Measurements from ENCODE around the gene ZNF664.

ZNF664 gene

DNA sequence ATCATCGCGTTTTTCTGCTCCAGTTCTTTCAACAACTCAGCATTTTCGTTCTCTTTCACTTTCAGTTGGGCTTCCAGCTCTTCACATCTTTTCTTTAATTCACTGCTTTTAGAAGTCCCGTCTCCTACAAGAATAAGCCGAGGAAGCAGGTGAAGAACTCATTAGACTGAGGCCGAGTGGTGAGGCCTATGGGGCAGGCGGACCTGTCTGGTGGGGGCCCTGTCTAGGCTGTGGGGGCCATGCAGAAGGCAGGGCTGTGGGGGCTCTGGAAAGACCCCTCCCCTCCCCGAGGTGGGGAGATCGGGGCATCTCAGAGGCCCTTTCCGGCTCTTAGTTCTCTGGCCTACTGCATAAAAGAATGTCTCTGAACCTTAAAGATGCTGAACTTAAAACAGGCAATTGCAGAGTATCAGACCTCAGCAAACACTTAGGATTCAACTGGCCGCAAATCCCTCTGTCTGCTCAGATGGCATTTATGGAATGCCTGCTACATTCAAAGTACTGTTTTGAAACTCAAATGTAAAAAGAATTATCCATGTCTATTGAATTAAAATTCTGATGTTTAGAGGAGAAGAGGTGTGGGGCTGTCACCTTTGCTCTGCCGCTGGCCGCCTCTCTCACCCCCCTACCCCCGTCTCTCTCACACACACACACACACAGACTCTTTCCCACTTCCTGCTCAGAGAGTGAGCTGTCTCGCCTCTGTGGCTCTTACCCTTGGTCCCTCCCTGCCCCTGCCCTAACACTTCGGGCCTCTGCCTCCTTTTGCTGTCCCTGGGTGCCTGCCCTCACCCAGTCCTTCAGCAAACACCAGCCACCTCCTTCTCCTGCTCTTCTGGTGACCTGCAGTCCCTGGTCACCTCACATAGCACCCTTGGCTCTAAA lies 35.1 kb upstream of the ZNF664 start:
- H3K27ac ChIP-seq: no peak overlapping the region
- TF ChIP-seq, protein P1, sequence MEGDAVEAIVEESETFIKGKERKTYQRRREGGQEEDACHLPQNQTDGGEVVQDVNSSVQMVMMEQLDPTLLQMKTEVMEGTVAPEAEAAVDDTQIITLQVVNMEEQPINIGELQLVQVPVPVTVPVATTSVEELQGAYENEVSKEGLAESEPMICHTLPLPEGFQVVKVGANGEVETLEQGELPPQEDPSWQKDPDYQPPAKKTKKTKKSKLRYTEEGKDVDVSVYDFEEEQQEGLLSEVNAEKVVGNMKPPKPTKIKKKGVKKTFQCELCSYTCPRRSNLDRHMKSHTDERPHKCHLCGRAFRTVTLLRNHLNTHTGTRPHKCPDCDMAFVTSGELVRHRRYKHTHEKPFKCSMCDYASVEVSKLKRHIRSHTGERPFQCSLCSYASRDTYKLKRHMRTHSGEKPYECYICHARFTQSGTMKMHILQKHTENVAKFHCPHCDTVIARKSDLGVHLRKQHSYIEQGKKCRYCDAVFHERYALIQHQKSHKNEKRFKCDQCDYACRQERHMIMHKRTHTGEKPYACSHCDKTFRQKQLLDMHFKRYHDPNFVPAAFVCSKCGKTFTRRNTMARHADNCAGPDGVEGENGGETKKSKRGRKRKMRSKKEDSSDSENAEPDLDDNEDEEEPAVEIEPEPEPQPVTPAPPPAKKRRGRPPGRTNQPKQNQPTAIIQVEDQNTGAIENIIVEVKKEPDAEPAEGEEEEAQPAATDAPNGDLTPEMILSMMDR (IDR thresholded peaks at IDR 0.05): no peak
- TF ChIP-seq ZFX (IDR thresholded peaks at IDR 0.05; ENCODE audit: borderline replicate concordance): no peak

DNA sequence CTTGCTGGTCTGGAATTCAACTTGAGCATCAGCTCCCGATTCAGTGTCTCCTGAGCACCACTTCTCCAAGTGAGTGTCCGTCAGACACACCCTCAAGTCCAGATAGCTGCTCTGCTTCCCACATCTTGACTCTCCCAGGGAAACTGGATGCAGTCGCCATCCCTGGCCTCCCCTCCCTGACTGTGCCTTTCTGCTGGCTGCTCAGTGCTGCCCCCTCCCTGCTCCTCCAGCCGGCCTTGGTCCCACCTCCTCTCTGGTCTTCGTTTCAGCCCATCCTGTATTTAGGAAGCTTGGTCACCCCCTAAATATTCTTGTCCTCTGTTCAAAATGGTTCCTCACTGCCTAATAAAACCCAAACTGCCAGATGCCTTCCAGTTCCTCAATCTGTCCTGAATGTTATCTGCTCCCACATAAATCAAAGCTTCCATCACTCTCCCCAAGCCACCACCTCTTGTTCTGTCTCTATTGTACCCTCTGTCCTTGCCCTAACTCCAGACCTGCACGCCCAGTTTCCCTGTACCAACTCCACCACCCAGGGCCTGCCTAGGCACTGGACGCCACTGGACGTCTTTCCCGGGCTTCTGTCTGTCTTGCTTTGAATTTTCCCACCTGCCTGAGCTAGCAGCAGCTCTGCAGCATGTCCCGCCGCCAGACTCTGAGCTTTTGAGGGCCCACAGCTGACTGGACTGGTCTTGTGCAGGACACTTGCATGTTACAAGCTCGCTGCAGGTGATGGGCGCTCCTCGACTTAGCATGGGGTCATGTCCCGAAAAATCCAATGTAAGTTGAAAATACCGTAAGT lies 34.1 kb upstream of the ZNF664 start:
- TF ChIP-seq ZFX (IDR thresholded peaks at IDR 0.05; ENCODE audit: borderline replicate concordance): no peak
- TF ChIP-seq, protein P1 (IDR thresholded peaks at IDR 0.05): peak; percentile 73
- H3K27ac ChIP-seq: no peak overlapping the region

DNA sequence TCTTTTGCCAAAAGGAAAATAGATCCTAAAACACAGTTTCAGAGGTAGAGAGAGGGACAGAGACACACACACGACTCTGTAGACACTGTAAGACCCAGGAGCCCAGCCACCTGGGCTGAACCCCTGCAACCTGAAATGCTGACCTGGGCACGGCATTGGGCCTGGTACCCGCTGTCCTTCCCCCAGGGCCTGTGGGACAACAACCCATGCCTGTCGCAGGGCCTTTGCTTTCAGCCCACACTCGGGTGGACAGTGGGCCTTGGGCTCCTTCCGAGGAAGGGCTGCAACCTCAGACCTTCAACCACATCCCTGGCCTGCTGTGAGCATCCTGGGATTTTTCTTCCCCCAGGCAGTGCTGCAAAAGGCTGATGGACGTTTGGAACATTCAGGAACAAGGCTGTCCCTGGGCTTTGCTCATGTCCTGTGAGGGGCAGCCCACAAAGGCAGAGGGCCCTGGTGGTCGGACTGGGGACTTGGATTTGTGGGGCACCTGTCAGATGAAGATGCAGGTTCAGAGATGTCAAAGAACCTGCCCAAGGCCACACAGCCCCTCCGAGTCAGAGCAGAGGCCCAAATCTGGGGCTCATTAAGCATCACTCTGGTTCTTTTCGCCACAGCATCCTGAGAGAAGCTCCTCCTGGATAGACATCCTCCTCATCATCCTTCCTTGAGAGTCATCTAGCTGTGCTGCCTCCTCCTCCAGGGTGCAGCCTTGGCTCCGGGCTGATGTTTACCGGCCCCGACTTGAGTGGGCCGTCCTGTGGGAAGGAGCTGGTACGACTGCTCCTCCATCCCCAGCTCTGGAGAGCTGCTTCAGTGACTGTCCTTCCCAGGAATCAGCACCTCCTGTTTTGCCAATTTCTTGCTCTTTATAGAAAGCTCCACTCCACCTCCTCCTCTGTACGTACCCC lies 33.0 kb upstream of the ZNF664 start:
- no peak overlapping the region for H3K27ac ChIP-seq
- no peak for TF ChIP-seq ZFX (IDR thresholded peaks at IDR 0.05; ENCODE audit: borderline replicate concordance)
- TF ChIP-seq, protein P1 (IDR thresholded peaks at IDR 0.05): no peak

DNA sequence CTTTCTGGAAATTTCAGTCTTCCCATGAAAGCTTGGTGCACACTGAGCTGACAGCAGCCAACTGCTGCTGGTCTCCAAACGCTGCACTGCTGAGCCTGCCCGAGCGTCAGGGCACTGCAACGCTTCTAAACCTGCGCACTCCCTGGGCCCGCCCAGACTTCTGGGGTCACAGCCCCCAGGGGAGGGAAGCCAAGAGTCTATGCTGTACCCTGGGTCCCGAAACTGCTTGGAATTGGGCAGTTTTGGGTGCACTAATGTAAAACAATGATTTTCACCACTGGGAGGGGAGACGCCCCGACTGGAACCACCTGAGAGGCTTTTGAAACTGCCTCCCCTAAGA lies 32.4 kb upstream of the ZNF664 start:
- TF ChIP-seq ZFX (IDR thresholded peaks at IDR 0.05; ENCODE audit: borderline replicate concordance): no peak
- TF ChIP-seq, protein P1 (IDR thresholded peaks at IDR 0.05): no peak
- no peak overlapping the region for H3K27ac ChIP-seq

DNA sequence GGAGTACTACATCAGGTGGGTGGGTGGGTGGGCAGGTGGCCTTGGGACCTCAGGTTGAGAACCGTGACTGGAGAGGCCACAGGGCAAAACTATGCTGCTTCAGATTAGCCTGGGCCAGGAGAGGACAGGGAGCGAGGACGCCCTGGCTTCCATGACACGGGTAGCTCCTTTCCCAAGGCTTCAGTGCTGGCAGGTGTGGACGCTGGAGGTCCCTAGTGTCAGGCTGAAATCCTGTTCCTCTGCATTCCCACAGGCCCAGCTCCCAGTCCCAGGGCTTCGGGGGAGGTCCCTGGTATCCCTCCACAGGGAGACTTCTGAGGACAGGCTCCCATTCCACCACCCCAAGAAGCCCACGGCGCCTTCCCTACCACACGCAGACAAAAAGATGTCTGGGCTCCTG lies 32.0 kb upstream of the ZNF664 start:
- H3K27ac ChIP-seq: no peak overlapping the region
- TF ChIP-seq, protein P1 (IDR thresholded peaks at IDR 0.05): no peak
- no peak for TF ChIP-seq ZFX (IDR thresholded peaks at IDR 0.05; ENCODE audit: borderline replicate concordance)

DNA sequence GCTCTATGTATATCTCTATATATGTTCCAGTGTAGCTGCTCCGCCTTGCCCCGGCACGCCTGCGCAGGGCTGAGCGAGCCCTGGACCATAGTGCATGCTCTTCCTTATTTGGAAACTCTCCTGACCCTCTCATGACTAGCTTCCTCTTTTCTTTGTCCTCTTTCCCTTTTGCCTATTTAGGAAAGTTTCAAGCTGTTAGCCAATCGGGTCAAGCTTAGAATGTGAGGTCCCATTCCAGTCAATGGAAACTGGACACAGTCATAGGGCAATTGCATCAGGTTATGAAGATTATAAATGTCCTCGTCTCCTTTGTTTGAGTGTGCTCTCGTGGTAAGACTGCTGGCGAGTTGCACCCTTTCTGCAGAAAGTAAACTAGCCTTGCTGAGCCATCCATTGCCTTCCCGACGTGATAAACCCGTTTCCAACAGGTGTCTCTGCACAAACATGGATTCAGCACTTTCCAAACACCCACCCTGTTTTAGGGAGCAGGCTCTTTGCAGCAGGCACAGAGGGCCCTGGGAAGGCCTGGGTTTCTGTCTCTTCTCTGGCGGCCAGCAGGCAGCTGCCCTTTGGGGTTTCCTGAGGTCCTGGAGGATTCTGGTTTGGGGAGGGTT lies 31.3 kb upstream of the ZNF664 start:
- no peak for TF ChIP-seq ZFX (IDR thresholded peaks at IDR 0.05; ENCODE audit: borderline replicate concordance)
- TF ChIP-seq, protein P1 (IDR thresholded peaks at IDR 0.05): no peak

More for the DNA sequence above, 31.3 kb upstream of the ZNF664 start:
- H3K27ac ChIP-seq: no peak overlapping the region

Data from 22Rv1 (cell line).